Stimulated activated CD8-positive, alpha-beta memory T cell treated with anti-CD3 and anti-CD28 coated beads, Interleukin-7, amount 100 ng/mL, for 24 hours (primary cell): Measurements from ENCODE around the gene CNTNAP2.
"Not testable (repeated sequence)": the region's sequence is repeated elsewhere in the genome, so short reads cannot be mapped to it uniquely, and the experiment has no call there.

Experiments used
- DNase-seq: peaks from one replicate; pipeline ENCODE4 v3.0.0-alpha.2; 2020; ENCODE audit warnings: low read depth

Gene CNTNAP2

DNA sequence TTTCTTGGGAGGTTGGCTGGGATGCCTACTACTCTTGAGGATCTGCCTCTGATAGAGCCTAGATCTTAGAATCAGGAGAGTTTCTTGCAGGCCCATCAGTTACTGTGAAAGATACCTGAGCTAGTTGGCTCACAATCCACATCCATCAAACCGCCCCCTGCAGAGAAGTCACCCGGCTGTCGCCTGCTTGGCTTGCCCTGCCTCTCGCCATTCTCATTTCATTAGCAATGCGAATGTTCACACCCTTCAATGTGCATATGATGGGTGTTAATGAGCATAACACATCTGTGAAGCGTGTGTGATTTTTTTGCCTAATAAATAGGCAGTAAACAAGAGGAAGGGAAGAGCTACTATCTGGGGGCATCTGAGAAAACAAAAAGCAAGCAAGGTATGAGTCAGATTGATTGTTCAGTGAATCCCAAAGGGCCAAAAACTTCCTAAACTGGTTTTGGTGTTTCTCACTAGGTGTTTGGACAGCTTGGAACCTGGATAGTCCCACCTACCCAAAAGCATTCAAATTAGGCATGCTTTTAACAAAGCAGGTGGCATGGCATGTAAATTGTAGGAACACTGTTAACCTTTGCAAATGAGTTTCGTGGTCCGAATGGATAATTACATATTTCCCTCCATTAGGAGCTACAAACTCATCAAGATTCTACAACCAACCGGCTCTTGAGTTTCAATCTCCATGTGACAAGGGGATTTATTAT, 2201.7 kb downstream of the CNTNAP2 start:
- no peak for DNase-seq

DNA sequence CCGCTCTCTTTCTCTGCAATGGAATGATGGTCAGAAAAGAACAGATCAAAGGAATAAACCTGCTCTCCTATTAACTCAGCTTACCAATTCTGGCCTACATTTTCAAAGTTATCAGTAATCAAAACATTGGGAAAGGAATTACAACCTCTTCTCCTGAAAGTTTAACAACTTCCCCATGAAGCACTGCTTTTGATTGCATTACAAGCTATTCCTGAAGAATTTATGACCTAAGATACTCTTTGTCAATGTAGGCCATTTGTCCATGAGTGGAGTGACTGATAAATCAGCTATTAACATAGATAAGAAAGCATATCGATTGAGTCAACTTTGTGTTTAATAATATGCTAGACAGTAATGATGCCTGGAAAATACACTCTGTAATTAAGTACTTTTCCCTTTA, 2202.2 kb downstream of the CNTNAP2 start:
- no peak for DNase-seq

DNA sequence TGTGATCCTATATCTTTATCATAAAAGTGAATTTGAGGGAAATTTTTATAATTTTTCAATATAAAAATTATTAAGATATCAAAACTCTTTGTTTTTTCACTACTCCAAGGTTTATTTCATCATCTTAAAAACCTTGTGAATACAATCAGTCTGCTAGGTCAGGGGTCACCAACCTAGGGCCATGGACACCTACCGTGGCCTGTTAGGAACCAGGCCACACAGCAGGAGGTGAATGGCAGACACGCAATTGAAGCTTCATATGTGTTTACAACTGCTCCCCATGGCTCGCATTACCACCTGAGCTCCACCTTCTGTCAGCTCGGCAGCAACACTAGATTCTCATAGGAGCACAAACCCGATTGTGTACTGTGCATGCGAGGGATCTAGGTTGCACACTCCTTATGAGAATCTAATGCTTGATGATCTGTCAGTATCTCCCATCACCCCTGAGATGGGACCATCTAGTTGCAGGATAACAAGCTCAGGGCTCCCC, 2202.8 kb downstream of the CNTNAP2 start:
- no peak for DNase-seq

DNA sequence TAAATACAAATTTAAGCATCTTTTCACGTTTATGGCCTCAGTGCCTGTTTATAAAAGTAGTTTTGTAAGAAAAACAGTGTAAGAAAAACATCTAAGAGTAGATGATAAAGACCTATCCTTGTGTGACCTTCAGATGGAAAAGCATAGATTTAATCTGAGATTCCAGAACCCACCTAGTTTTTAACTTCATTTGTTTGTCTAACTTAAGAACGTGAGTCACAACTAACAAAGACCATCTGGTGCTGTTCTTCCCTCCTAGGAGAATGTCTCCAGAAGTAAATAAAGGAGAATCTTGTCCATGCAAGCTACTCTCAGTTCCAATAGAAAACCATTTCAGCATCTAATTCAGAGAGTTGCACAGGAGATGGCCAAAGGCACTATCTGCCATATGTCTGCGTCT, 2208.6 kb downstream of the CNTNAP2 start:
- no peak for DNase-seq

DNA sequence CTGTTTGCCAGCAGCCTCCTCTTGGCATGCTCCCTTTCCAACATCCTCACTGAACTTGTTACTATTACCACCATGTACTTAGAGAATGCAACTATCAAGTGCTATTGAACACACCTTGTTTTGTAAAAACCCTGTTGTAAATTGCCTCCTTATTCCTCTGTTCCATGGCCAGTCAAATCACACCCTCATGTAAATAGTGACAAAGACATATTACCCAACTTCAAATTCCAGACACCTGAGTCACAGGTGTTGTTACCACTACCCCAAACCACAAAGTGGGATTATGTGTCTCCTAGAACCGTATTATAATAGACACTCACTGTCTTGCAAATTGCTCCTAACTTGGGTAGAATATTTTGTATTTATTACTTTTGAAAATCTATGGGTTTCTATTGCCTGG, 2210.8 kb downstream of the CNTNAP2 start:
- DNase-seq: no peak

DNA sequence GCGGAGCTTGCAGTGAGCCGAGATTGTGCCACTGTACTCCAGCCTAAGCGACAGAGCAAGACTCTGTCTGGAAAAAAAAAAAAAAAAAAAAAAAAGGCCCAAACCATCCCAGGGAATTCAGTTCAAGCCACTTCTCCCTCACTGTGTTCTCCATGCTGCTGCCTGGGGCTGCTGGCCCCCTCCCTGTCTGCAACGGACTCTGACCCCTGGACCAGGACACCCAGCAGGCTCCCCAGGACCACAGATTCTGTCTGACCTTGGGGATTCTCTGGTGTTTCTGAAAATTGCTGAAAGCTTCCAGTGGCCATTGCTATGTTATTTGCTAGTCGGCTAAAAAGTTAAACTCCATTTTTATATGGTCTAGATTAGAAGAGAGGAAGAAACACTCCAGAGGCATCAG, 2212.3 kb downstream of the CNTNAP2 start:
- no peak for DNase-seq

DNA sequence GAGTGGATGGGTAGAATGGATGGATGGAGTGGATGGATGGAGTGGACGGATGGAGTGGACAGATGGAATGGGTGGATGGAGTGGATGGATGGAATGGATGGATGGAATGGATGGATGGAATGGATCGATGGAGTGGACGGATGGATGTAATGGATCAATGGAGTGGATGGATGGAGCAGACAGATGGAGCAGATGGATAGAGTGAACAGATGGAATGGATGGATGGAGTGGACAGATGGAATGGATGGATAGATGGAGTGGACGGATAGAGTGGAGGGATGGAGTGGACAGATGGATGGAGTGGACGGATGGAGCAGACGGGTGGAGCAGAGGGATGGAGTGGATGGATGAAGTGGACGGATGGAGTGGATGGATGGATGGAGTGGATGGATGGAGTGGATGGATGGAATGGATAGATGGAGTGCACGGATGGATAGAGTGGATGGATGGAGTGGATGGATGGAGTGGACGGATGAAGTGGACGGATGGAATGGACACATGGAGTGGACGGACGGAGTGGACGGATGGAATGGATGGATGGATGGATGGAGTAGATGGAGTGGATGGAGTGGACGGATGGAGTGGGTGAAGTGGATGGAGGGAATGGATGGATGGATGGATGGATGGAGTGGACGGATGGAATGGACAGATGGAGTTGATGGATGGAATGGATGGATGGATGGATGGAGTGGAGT, 2213.7 kb downstream of the CNTNAP2 start:
- no peak for DNase-seq

DNA sequence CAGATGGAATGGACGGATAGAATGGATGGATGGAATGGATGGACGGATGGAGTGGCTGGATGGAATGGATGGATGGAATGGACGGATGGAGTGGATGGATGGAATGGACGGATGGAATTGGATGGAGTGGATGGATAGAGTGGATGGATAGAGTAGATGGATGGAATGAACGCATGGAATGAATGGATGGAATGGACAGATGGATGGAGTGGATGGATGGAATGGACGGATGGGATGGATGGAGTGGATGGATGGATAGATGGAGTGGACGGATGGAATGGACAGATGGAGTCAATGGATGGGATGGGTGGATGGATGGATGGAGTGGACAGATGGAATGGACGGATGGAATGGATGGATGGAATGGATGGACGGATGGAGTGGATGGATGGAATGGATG, 2214.2 kb downstream of the CNTNAP2 start:
- no peak for DNase-seq

DNA sequence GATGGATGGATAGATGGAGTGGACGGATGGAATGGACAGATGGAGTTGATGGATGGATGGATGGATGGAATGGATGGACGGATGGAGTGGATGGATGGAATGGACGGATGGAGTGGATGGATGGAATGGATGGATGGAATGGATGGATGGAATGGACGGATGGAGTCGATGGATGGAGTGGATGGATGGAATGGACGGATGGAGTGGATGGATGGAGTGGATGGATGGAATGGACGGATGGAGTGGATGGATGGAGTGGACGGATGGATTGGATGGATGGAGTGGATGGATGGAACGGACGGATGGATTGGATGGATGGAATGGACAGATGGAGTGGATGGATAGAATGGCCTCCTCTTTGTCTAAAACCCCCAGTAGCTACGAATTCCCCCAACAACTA, 2214.9 kb downstream of the CNTNAP2 start:
- DNase-seq: not testable (repeated sequence)

DNA sequence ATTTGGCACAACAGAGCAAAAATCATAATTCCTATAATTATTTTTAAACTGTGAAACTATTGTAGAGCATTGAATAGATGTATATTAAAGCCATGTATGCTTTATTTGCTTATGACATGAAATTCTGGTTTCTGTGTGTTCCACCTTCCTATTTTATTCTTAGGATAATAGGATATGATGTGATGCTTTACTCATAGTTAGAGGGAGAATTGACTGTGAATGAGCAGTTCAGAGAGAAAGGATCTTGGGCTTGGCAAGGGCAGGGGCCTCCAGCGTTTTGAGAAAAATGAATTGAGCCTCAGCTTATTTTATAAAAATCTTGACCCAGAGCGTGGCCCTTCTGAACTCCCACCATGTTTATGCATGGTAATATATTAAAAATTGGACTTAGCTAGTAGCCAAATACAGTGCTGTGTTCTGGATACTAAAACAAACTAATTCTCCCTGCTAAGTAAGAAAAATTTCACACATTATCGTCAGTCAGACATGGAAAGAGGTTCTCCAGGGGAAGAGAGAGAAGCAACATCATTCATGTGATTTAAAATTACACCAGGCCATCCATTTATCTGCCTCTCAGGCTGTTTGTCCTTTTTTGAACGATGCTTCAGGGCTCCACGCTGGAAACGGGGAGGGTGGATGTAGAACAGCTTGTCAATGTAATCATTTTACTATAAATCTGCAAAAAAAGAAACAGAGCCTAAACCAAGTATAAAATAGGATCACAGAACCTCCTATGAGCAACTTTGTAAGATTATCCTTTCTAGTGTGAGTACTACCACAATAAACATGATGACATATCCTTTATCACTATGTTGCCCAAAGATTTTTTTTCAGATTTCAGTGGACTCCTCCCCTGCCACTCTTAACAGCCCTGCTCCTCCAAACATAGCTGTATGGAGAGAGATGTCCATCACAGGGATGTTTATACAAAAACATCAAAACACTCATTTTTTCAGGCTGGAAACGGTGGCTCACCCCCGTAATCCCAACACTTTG, 2215.9 kb downstream of the CNTNAP2 start:
- no peak for DNase-seq

DNA sequence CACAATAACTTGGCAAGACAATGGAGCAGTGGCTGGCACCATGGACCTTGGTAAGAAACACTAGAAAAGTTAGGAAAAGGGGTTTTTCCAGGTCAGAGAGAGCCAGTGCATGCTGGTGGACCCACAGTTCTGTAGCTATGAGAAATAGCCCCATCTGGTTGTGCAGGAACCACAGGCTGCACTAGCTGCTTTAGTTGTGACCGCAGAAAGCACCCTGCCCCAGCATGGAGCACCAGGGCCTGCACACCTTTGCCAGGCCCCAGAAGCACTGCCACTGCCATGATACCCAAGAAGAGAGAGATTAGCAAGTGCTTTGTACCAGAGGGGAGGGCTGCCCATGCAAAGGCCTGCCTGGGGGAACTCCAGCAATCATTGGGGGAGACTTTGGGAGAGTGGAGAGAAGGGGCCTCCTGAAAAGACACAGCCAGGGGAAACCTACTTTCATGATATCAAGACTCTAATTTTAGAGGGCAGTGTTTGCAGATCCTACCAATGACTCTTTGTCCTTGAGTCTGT, 2217.9 kb downstream of the CNTNAP2 start:
- no peak for DNase-seq

DNA sequence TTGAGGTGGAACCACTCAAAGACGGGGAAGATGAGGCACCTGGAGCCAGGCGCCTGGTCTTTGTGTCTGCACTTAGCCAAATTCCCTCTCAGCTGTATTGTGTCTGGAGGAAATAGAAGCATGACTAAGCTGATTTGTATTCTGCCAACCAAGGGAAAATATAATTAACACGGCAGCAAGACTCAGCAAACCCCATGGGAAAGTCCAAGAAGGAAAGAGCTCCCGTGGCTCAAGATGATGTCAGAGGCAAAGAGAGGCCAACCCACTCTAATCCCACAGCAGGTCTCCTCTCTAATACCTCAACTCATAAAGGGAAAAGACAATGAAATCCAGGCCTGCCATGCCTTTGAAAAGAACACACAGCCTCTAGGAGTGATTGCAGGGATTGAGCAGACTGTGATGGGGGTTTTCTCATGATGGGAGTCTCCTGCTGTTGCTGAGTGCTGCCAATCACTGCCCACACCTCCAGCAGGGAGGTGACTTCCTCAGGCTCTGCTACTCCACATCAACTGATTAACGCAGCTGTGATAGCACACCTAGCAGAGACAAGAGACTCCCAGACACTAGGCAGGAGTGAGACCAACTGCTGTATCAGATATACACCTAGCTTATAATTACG, 2218.5 kb downstream of the CNTNAP2 start:
- DNase-seq: no peak

DNA sequence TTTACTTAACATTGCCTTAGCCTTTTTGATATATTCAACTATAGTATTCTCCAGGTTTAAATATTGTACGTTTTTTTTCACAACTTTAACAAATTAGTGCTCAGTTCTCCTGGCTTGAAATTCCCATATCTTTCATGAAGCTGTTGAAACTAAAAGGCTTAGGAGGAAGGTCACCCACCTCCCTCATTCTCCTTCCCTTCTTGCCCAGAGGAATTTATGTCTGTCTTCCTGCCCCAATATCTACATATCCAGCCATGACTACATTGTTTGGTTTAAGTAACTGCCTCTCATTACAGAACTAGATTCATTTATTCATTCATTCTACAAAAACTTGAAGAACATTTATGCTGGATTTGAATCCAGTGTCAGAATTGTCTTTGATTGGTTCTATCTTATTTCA, 2219.2 kb downstream of the CNTNAP2 start:
- no peak for DNase-seq

DNA sequence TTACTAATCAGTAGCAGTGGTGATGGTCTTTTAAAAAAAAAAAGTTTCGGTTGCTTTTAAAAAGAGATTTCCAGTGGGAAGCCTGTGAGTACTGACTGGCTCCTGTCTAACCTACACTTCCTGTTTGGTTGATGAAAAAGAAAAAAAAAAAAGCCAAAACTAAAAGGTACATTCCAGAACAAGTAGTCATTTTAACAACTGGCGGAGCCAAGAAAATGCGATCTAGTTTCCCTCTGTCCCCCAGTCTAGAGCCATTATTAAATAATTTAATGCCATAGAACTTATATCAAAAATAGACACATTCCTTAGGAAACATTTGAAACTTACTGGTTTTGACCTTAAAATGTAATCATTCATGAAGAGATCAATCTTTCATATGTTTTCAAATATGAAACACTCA, 2219.8 kb downstream of the CNTNAP2 start:
- DNase-seq: no peak

DNA sequence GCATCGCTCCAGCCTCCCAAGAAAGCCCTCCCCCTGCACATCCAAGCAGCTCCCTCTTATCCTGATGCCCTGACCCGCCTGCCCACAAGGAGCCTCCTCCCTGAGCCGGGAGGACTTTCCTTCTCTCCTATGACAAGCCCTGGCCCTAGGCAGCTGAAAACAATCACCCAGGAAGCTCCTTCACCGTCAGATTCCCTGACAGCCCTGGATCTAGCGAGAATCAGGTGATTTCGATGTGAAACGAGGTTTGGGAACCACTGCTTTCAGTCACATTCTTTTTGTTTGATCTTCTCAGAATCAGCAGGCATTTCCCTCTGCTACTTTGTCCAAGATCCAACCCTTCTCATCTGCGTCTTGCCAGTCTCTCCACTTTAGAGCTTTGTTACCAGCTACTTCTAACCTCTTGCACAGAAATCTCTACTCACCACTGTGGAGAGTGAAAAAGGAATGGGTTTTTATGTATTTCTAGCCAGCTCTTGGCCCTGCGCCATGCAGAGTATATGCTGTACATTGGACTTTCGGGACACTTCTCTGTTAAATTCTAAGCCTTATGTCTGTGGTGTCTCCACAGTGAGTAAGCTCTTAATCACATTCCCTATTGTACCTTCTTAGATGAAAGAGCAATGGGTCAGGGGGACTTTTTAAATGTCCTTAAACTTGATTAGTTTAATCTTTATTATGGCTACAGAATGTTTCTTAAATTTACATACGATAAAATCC, 2220.8 kb downstream of the CNTNAP2 start:
- DNase-seq: no peak

DNA sequence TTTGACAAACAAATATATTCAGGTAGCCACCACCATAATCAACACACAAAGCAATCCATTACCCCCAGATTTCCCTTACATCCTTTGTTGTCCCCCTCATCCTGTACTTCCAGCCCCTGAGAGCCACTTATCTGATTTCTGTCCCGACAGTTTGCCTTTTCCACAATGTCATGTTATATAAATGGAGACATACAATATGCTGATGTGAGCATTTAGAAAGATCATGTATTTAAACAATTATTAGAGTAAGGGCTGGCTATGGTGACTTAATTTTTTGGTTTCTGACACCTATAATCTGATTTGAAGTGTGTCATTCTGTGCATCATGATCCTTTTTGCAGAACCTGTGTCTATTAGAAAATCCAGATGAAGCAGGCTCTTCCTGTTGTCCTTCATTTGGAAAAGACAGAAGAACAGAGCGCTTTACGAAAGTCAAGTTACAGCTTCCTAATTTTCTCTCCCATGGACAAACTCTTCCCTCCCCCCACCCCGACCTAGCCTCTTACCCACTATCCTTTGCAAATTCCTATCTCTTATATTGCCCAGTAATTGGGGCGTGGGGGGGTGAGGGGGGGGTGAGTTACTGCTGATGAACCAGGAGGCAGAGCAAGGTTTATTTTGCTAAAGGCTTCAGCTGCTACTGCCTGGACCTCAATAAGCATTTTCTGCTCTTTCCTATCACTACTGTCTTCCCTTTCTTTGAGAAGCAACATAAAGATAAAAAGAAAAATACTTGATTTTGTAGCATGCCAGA, 2221.6 kb downstream of the CNTNAP2 start:
- no peak for DNase-seq

DNA sequence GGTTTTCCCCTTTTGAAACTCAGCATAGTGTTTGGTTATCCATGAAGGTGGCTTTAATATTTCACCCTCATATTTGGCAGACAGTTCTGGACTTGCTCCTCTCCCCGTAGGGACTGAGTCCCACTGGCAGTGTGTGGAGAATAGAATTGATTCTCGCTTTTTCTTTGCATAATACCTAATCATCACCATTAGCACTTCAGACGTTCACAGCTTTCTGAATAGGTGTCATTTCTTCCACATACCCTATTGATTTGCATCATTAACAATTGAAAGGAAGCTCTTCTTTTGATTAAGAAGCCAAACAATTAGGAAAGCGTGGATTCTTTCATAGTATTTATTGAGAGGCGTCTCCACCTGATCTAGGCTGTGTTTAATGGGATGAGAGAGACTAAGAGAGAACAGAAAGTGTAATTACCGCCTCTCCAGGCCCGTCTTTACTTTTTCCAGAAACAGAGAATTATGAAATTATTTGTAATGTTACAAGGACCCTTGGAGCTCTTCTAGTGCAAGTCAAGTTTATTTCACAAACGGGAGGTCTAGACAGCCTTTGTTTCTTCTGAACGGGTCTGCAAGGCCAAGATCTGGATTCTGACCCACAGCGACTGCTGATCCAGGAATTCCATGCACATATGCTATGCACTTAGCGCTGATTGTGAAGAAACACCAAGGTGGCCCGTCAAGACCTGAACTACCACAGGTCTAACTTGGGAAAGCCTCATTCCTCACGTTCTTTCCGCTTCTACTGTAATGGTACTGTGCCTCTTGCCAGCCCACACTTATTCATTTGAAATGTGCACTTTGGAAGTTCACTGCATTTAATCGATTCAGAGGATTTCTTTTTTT, 2224.1 kb downstream of the CNTNAP2 start:
- DNase-seq: no peak

DNA sequence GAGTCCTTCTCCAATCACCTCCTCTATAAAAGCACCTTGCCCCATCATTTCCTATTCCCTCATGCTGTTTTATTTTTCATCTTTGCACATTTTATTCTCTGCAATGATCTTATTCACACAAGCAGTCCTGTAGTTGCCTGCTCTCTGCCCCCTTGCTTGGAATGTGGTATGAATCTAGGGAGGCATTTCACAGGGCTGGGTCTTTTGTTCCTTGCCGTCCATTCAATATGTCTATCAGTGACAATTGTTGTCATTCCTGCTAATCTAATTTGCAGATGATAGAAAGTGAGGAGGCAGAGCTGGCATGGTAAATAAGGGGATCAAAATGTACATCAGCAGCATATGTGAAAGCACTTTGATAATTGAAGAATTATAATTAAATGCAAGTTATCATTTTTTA, 2227.8 kb downstream of the CNTNAP2 start:
- DNase-seq: no peak

DNA sequence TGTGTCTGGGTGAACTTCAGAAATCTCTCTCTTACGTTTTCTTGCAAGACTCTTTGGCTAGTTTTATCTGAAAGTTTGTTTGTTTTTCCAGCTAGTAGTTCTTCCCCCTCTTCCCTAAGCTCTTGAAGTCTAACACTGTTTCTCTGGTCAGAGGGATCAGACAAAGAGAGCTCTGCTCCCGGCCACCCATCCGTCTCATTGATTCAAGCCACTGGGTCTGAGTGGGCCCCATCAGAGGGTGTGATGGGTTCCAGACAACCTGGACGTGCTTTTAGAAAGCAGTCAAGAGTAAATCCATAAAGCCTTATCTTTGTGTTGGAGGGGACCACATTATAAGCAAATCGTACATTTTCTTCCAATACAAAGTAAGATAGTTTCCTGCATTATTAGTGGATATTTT, 2231.4 kb downstream of the CNTNAP2 start:
- no peak for DNase-seq
